Measurements from ENCODE around the gene APOO.
A peak's percentile ranks its signal among the peaks of the same experiment; 100 is the strongest.

Gene APOO

GRCh38 chrX:23907498-23908218 is at the start of gene APOO, which contains the start of gene CXorf58:
Gene APOO (minus strand): TSS chrX:23907938. CDS start chrX:23907702, 236 bp downstream.
Gene CXorf58 (plus strand): TSS chrX:23908006. CDS start chrX:23910303, 2,297 bp downstream.
- H3K4me3 Mint-ChIP-seq = peak within 1 kb of the TSS; percentile 68
- DNase-seq (ENCODE audit: low spot score in 2 of 2) = peak; percentile 78 to 91
- H3K27ac Mint-ChIP-seq = peak within 1 kb of the TSS; percentile 85
- peak; percentile 96 for ATAC-seq
- H3K36me3 Mint-ChIP-seq = no peaks in the 10 kb centered on the region
- H3K4me1 Mint-ChIP-seq = peaks cover 6% of the 10 kb centered on the region
- H3K9me3 Mint-ChIP-seq = no peaks in the 10 kb centered on the region

GRCh38 chrX:23954396-23954795 is 46.7 kb upstream of the APOO start:
- no peak for DNase-seq (ENCODE audit: low spot score in 2 of 2)
- Mint-ChIP-seq H3K27ac (no peak overlapping the region), H3K4me3 (no peak overlapping the region), H3K9me3 (no peaks in the 10 kb centered on the region), H3K36me3 (no peaks in the 10 kb centered on the region), H3K4me1 (peaks cover 8% of the 10 kb centered on the region)
- no peak for ATAC-seq

- Mint-ChIP-seq H3K4me3 (peak overlapping the region; percentile 72), H3K9me3 (no peaks in the 10 kb centered on the region), H3K27ac (peak overlapping the region; percentile 78), H3K4me1 (peaks cover 8% of the 10 kb centered on the region), H3K36me3 (no peaks in the 10 kb centered on the region)
- DNase-seq (ENCODE audit: low spot score in 2 of 2) (no peak), ATAC-seq (no peak)
These were observed 46.2 kb upstream of the APOO start for GRCh38 chrX:23953908-23954269.

GRCh38 chrX:23952984-23953907 is 45.5 kb upstream of the APOO start:
- H3K4me3 Mint-ChIP-seq = peak overlapping the region; percentile 72
- DNase-seq (ENCODE audit: low spot score in 2 of 2) = peak; percentile 11 to 66
- no peaks in the 10 kb centered on the region for H3K9me3 Mint-ChIP-seq

GRCh38 chrX:23952391-23952790 is 44.7 kb upstream of the APOO start:
- H3K4me3 Mint-ChIP-seq = peak overlapping the region; percentile 72
- ATAC-seq (no peak), DNase-seq (ENCODE audit: low spot score in 2 of 2) (no peak)
- H3K27ac Mint-ChIP-seq = no peak overlapping the region
- H3K4me1 Mint-ChIP-seq = peaks cover 8% of the 10 kb centered on the region
- H3K9me3 Mint-ChIP-seq = no peaks in the 10 kb centered on the region
- H3K36me3 Mint-ChIP-seq = no peaks in the 10 kb centered on the region

More at GRCh38 chrX:23952984-23953907, 45.5 kb upstream of the APOO start:
- Mint-ChIP-seq H3K4me1 (peaks cover 8% of the 10 kb centered on the region), H3K36me3 (no peaks in the 10 kb centered on the region), H3K27ac (peak overlapping the region; percentile 78)
- ATAC-seq = peak; percentile 98

GRCh38 chrX:23945206-23945605 is 37.5 kb upstream of the APOO start:
- no peaks in the 10 kb centered on the region for H3K36me3 Mint-ChIP-seq
- no peak overlapping the region for H3K4me3 Mint-ChIP-seq
- DNase-seq (ENCODE audit: low spot score in 2 of 2) = no peak
- no peak for ATAC-seq
- no peaks in the 10 kb centered on the region for H3K4me1 Mint-ChIP-seq
- H3K27ac Mint-ChIP-seq = no peak overlapping the region
- H3K9me3 Mint-ChIP-seq = no peaks in the 10 kb centered on the region

- H3K4me3 Mint-ChIP-seq = no peak overlapping the region
- no peaks in the 10 kb centered on the region for H3K36me3 Mint-ChIP-seq
- DNase-seq (ENCODE audit: low spot score in 2 of 2) = no peak
- H3K27ac Mint-ChIP-seq = no peak overlapping the region
- H3K4me1 Mint-ChIP-seq = no peaks in the 10 kb centered on the region
- H3K9me3 Mint-ChIP-seq = no peaks in the 10 kb centered on the region
- ATAC-seq = no peak
These were observed 36.5 kb upstream of the APOO start for GRCh38 chrX:23944234-23944633.

GRCh38 chrX:23939203-23939602 is 31.5 kb upstream of the APOO start:
- Mint-ChIP-seq H3K4me1 (no peaks in the 10 kb centered on the region), H3K4me3 (no peak overlapping the region), H3K9me3 (no peaks in the 10 kb centered on the region), H3K27ac (no peak overlapping the region), H3K36me3 (no peaks in the 10 kb centered on the region)
- ATAC-seq (no peak), DNase-seq (ENCODE audit: low spot score in 2 of 2) (no peak)

GRCh38 chrX:23938690-23939089 is 31.0 kb upstream of the APOO start:
- no peak overlapping the region for H3K27ac Mint-ChIP-seq
- no peak overlapping the region for H3K4me3 Mint-ChIP-seq
- H3K4me1 Mint-ChIP-seq = no peaks in the 10 kb centered on the region
- ATAC-seq (no peak), DNase-seq (ENCODE audit: low spot score in 2 of 2) (no peak)
- H3K9me3 Mint-ChIP-seq = no peaks in the 10 kb centered on the region
- no peaks in the 10 kb centered on the region for H3K36me3 Mint-ChIP-seq

GRCh38 chrX:23937100-23937499 is 29.4 kb upstream of the APOO start:
- ATAC-seq (no peak), DNase-seq (ENCODE audit: low spot score in 2 of 2) (no peak)
- no peaks in the 10 kb centered on the region for H3K9me3 Mint-ChIP-seq
- H3K27ac Mint-ChIP-seq = no peak overlapping the region
- no peaks in the 10 kb centered on the region for H3K36me3 Mint-ChIP-seq
- no peaks in the 10 kb centered on the region for H3K4me1 Mint-ChIP-seq
- H3K4me3 Mint-ChIP-seq = no peak overlapping the region

GRCh38 chrX:23936180-23936579 is 28.4 kb upstream of the APOO start:
- Mint-ChIP-seq H3K27ac (no peak overlapping the region), H3K4me3 (no peak overlapping the region), H3K4me1 (peaks cover 3% of the 10 kb centered on the region), H3K36me3 (no peaks in the 10 kb centered on the region), H3K9me3 (no peaks in the 10 kb centered on the region)
- no peak for ATAC-seq
- no peak for DNase-seq (ENCODE audit: low spot score in 2 of 2)

- Mint-ChIP-seq H3K4me1 (peaks cover 6% of the 10 kb centered on the region), H3K9me3 (no peaks in the 10 kb centered on the region), H3K27ac (no peak overlapping the region), H3K36me3 (no peaks in the 10 kb centered on the region), H3K4me3 (no peak overlapping the region)
- ATAC-seq (no peak), DNase-seq (ENCODE audit: low spot score in 2 of 2) (no peak)
These were observed 27.4 kb upstream of the APOO start for GRCh38 chrX:23935106-23935505.

- H3K4me3 Mint-ChIP-seq = no peak overlapping the region
- peaks cover 6% of the 10 kb centered on the region for H3K4me1 Mint-ChIP-seq
- peak overlapping the region; percentile 88 for H3K27ac Mint-ChIP-seq
- H3K9me3 Mint-ChIP-seq = no peaks in the 10 kb centered on the region
- ATAC-seq (no peak), DNase-seq (ENCODE audit: low spot score in 2 of 2) (no peak)
- H3K36me3 Mint-ChIP-seq = no peaks in the 10 kb centered on the region
These were observed 24.3 kb upstream of the APOO start for GRCh38 chrX:23932046-23932445.

- Mint-ChIP-seq H3K4me1 (peaks cover 6% of the 10 kb centered on the region), H3K9me3 (no peaks in the 10 kb centered on the region), H3K27ac (peak overlapping the region; percentile 88), H3K36me3 (no peaks in the 10 kb centered on the region), H3K4me3 (no peak overlapping the region)
- ATAC-seq (no peak), DNase-seq (ENCODE audit: low spot score in 2 of 2) (no peak)
These were observed 23.3 kb upstream of the APOO start for GRCh38 chrX:23930894-23931604.

- peaks cover 2% of the 10 kb centered on the region for H3K4me1 Mint-ChIP-seq
- DNase-seq (ENCODE audit: low spot score in 2 of 2) = no peak
- H3K36me3 Mint-ChIP-seq = no peaks in the 10 kb centered on the region
- H3K9me3 Mint-ChIP-seq = no peaks in the 10 kb centered on the region
- no peak for ATAC-seq
- H3K27ac Mint-ChIP-seq = no peak overlapping the region
- no peak overlapping the region for H3K4me3 Mint-ChIP-seq
These were observed 18.3 kb upstream of the APOO start for GRCh38 chrX:23926015-23926414.

Data from stimulated activated effector memory CD8-positive, alpha-beta T cell treated with anti-CD3 and anti-CD28 coated beads, Interleukin-12 subunit alpha, Interleukin-12 subunit beta, amount 100 ng/mL, for 72 hours (primary cell).